CD4-positive, CD25-positive, alpha-beta regulatory T cell (primary cell): ENCODE results near the gene UBASH3A. TPM values are rescaled to one million over a fixed set of nuclear protein-coding genes. Genes with fewer than 3 reads are reported as not detected.
A peak's percentile ranks its signal among the peaks of the same experiment; 100 is the strongest.

Experiments used
- ATAC-seq, 2 donors: fragments of 150-1000 bp; cut with Tn5 transposase; one replicate each; pipeline ENCODE4 v1.10.0; 2021; ENCODE audit warnings: low read depth in 2 of 2, moderate number of reproducible peaks in 2 of 2, moderate library complexity in 1 of 2
- DNase-seq, 3 donors: peaks; one replicate each; pipeline versions ENCODE4 v3.0.0 to v3.0.0-alpha.2; 2012 to 2022; ENCODE audit warnings: mixed read lengths in 1 of 3
- H3K27ac ChIP-seq: one replicate; pipeline ENCODE4 v1.7.0; 2013; ENCODE audit warnings: mild to moderate bottlenecking, low read length; ENCODE audit not compliant: insufficient read depth, poor library complexity, severe bottlenecking
- H3K27me3 ChIP-seq: one replicate; pipeline ENCODE4 v1.7.0; 2013; ENCODE audit warnings: low read length; ENCODE audit not compliant: control insufficient read depth, insufficient read depth
- H3K36me3 ChIP-seq: one replicate; pipeline ENCODE4 v1.7.0; 2013; ENCODE audit warnings: mild to moderate bottlenecking, low read length, moderate library complexity; ENCODE audit not compliant: control insufficient read depth, insufficient read depth
- H3K4me1 ChIP-seq: 2 replicates; pipeline ENCODE4 v1.7.0; 2013; ENCODE audit warnings: mild to moderate bottlenecking, low read length; ENCODE audit not compliant: insufficient read depth, control insufficient read depth, poor library complexity, severe bottlenecking
- H3K4me3 ChIP-seq: one replicate; pipeline ENCODE4 v1.7.0; 2013; ENCODE audit warnings: low read depth, mild to moderate bottlenecking, low read length, moderate library complexity
- H3K9me3 ChIP-seq, 2 experiments: 1 replicate in 1 of 2; 2 replicates in 1 of 2; pipeline ENCODE4 v1.7.0; 2013; ENCODE audit warnings: low read length in 2 of 2, mild to moderate bottlenecking in 1 of 2, moderate library complexity in 1 of 2; ENCODE audit not compliant: control insufficient read depth in 2 of 2
- H3K27ac Mint-ChIP-seq, 3 donors: one replicate each; pipeline ENCODE4 v1.8.0; 2020 to 2022; ENCODE audit warnings: mild to moderate bottlenecking in 3 of 3, mixed read lengths in 3 of 3, moderate library complexity in 2 of 3
- H3K27me3 Mint-ChIP-seq: one replicate; pipeline ENCODE4 v1.8.0; 2022; ENCODE audit warnings: mild to moderate bottlenecking, mixed read lengths
- H3K36me3 Mint-ChIP-seq: one replicate; pipeline ENCODE4 v1.8.0; 2020; ENCODE audit warnings: mixed read lengths
- H3K4me1 Mint-ChIP-seq, 4 donors: one replicate each; pipeline ENCODE4 v1.8.0; 2020 to 2022; ENCODE audit warnings: mixed read lengths in 4 of 4, mild to moderate bottlenecking in 1 of 4
- H3K4me3 Mint-ChIP-seq, 4 donors: one replicate each; pipeline ENCODE4 v1.8.0; 2020 to 2022; ENCODE audit warnings: mild to moderate bottlenecking in 4 of 4, mixed read lengths in 4 of 4, moderate library complexity in 3 of 4
- H3K9me3 Mint-ChIP-seq, 7 donors: one replicate each; pipeline ENCODE4 v1.8.0; 2020 to 2022; ENCODE audit warnings: mixed read lengths in 7 of 7, mild to moderate bottlenecking in 3 of 7, moderate library complexity in 2 of 7
- polyA plus RNA-seq, 4 donors: library from polyadenylated mRNA; unstranded; fragments of 300-500 nt; fragmentation: Illumina TruSeq; gene quantifications; one replicate each; pipeline ENCODE4 v1.2.3, GENCODE V29; 2021
- total RNA-seq: library from RNA; stranded (reverse); gene quantifications from one replicate; pipeline ENCODE4 v1.2.3, GENCODE V29; 2022

UBASH3A gene
- total and polyA plus RNA-seq, 5 donors from 2014 or later, result 36.2 to 56.0 (median 47.9) TPM

- ATAC-seq, result no peak
- Histone ChIP-seq H3K36me3 (no peaks in the 10 kb centered on the region), H3K27ac (no peak overlapping the region), H3K9me3 (peaks cover 0 to 2% of the 10 kb centered on the region in 2 experiments), H3K4me1 (peaks cover 14% of the 10 kb centered on the region), H3K27me3 (no peaks in the 10 kb centered on the region), H3K4me3 (no peak overlapping the region)
- H3K27me3 Mint-ChIP-seq, result no peaks in the 10 kb centered on the region
- H3K4me3 Mint-ChIP-seq, result no peak overlapping the region
- DNase-seq, result no peak
- H3K36me3 Mint-ChIP-seq, result no peaks in the 10 kb centered on the region
- no peak overlapping the region for H3K27ac Mint-ChIP-seq
- peaks cover 0 to 9% (median 0%) of the 10 kb centered on the region in 7 donors for H3K9me3 Mint-ChIP-seq
- H3K4me1 Mint-ChIP-seq, result peaks cover 5 to 43% (median 20%) of the 10 kb centered on the region in 4 donors
Observed at GRCh38 chr21:42387164-42387563, 16.5 kb upstream of the UBASH3A start.

GRCh38 chr21:42387843-42388340, 15.8 kb upstream of the UBASH3A start:
- Mint-ChIP-seq H3K36me3 (no peaks in the 10 kb centered on the region), H3K27ac (no peak overlapping the region), H3K9me3 (peaks cover 0 to 3% (median 0%) of the 10 kb centered on the region in 7 donors), H3K4me3 (no peak overlapping the region), H3K27me3 (no peaks in the 10 kb centered on the region), H3K4me1 (peaks cover 5 to 50% (median 24%) of the 10 kb centered on the region in 4 donors)
- H3K9me3 ChIP-seq, result no peaks in the 10 kb centered on the region
- H3K36me3 ChIP-seq, result no peaks in the 10 kb centered on the region
- H3K4me3 ChIP-seq, result no peak overlapping the region
- ATAC-seq (no peak), DNase-seq (no peak)
- peaks cover 20% of the 10 kb centered on the region for H3K4me1 ChIP-seq
- H3K27me3 ChIP-seq, result no peaks in the 10 kb centered on the region
- H3K27ac ChIP-seq, result no peak overlapping the region

- H3K27ac Mint-ChIP-seq, result peak overlapping the region in 2 of 3 donors; percentile 32 to 55
- peak overlapping the region in 1 of 4 donors; percentile 15 for H3K4me3 Mint-ChIP-seq
- no peak for DNase-seq
- H3K27me3 Mint-ChIP-seq, result no peaks in the 10 kb centered on the region
- no peaks in the 10 kb centered on the region for H3K36me3 ChIP-seq
- no peak for ATAC-seq
- H3K9me3 Mint-ChIP-seq, result peaks cover 0 to 3% (median 0%) of the 10 kb centered on the region in 7 donors
- peaks cover 22% of the 10 kb centered on the region for H3K4me1 ChIP-seq
- peaks cover 11 to 56% (median 29%) of the 10 kb centered on the region in 4 donors for H3K4me1 Mint-ChIP-seq
- H3K4me3 ChIP-seq, result no peak overlapping the region
- H3K36me3 Mint-ChIP-seq, result no peaks in the 10 kb centered on the region
- no peak overlapping the region for H3K27ac ChIP-seq
- no peaks in the 10 kb centered on the region for H3K27me3 ChIP-seq
- no peaks in the 10 kb centered on the region for H3K9me3 ChIP-seq
Observed at GRCh38 chr21:42388740-42389448, 14.8 kb upstream of the UBASH3A start.

- H3K4me1 Mint-ChIP-seq, result peaks cover 11 to 51% (median 25%) of the 10 kb centered on the region in 4 donors
- Histone ChIP-seq H3K27me3 (no peaks in the 10 kb centered on the region), H3K4me3 (no peak overlapping the region), H3K36me3 (no peaks in the 10 kb centered on the region), H3K4me1 (peaks cover 19% of the 10 kb centered on the region), H3K9me3 (no peaks in the 10 kb centered on the region), H3K27ac (no peak overlapping the region)
- peak overlapping the region in 1 of 4 donors; percentile 15 for H3K4me3 Mint-ChIP-seq
- peaks cover 0 to 3% (median 0%) of the 10 kb centered on the region in 7 donors for H3K9me3 Mint-ChIP-seq
- peak overlapping the region in 1 of 3 donors; percentile 76 for H3K27ac Mint-ChIP-seq
- DNase-seq (no peak), ATAC-seq (no peak)
- no peaks in the 10 kb centered on the region for H3K36me3 Mint-ChIP-seq
- no peaks in the 10 kb centered on the region for H3K27me3 Mint-ChIP-seq
Observed at GRCh38 chr21:42389449-42389835, 14.3 kb upstream of the UBASH3A start.

- H3K36me3 Mint-ChIP-seq, result no peaks in the 10 kb centered on the region
- Histone ChIP-seq H3K4me1 (peaks cover 11% of the 10 kb centered on the region), H3K27me3 (no peaks in the 10 kb centered on the region), H3K27ac (no peak overlapping the region), H3K9me3 (no peaks in the 10 kb centered on the region), H3K4me3 (no peak overlapping the region), H3K36me3 (no peaks in the 10 kb centered on the region)
- no peak overlapping the region for H3K27ac Mint-ChIP-seq
- ATAC-seq (no peak), DNase-seq (no peak)
- no peak overlapping the region for H3K4me3 Mint-ChIP-seq
- no peaks in the 10 kb centered on the region for H3K27me3 Mint-ChIP-seq
- peaks cover 11 to 46% (median 22%) of the 10 kb centered on the region in 4 donors for H3K4me1 Mint-ChIP-seq
- H3K9me3 Mint-ChIP-seq, result peaks cover 0 to 2% (median 0%) of the 10 kb centered on the region in 7 donors
Observed at GRCh38 chr21:42390193-42390592, 13.5 kb upstream of the UBASH3A start.

GRCh38 chr21:42390696-42391095, 13.0 kb upstream of the UBASH3A start:
- Histone ChIP-seq H3K4me3 (no peak overlapping the region), H3K9me3 (no peaks in the 10 kb centered on the region), H3K36me3 (no peaks in the 10 kb centered on the region), H3K27ac (no peak overlapping the region), H3K4me1 (peaks cover 9% of the 10 kb centered on the region), H3K27me3 (no peaks in the 10 kb centered on the region)
- Mint-ChIP-seq H3K9me3 (no peaks in the 10 kb centered on the region), H3K27me3 (no peaks in the 10 kb centered on the region), H3K4me3 (no peak overlapping the region), H3K27ac (peak overlapping the region; percentile 47 to 76 (median 65)), H3K36me3 (no peaks in the 10 kb centered on the region), H3K4me1 (peaks cover 11 to 41% (median 20%) of the 10 kb centered on the region in 4 donors)
- DNase-seq (no peak), ATAC-seq (no peak)

- Histone ChIP-seq H3K4me1 (peaks cover 9% of the 10 kb centered on the region), H3K4me3 (no peak overlapping the region), H3K27me3 (no peaks in the 10 kb centered on the region), H3K36me3 (no peaks in the 10 kb centered on the region), H3K27ac (no peak overlapping the region), H3K9me3 (no peaks in the 10 kb centered on the region)
- no peaks in the 10 kb centered on the region for H3K36me3 Mint-ChIP-seq
- DNase-seq (no peak), ATAC-seq (no peak)
- H3K4me1 Mint-ChIP-seq, result peaks cover 11 to 39% (median 19%) of the 10 kb centered on the region in 4 donors
- peak overlapping the region in 2 of 3 donors; percentile 11 to 47 for H3K27ac Mint-ChIP-seq
- no peaks in the 10 kb centered on the region for H3K9me3 Mint-ChIP-seq
- H3K27me3 Mint-ChIP-seq, result no peaks in the 10 kb centered on the region
- no peak overlapping the region for H3K4me3 Mint-ChIP-seq
Observed at GRCh38 chr21:42391297-42391696, 12.4 kb upstream of the UBASH3A start.
